H1 (cell line): ENCODE data around the gene LRRFIP1. TPM values are rescaled to one million over a fixed set of nuclear protein-coding genes. Genes with fewer than 3 reads are reported as not detected.

Experiments used
- CTCF ChIA-PET: fragments of 300-600 bp; sonication (Branson Sonifier 250); formaldehyde crosslinking; loops from one replicate; lab custom pipeline; 2021; ENCODE audit not compliant: partially characterized antibody; lab: Charles Lee
- POLR2A ChIA-PET: fragments of 300-600 bp; sonication (Branson Sonifier 250); formaldehyde crosslinking; loops from one replicate; lab custom pipeline; 2021; ENCODE audit warnings: inconsistent platforms; ENCODE audit not compliant: partially characterized antibody; lab: Charles Lee
- DNase-seq, 2 experiments: peaks; one replicate each; pipeline versions ENCODE4 v3.0.0 to v3.0.0-alpha.2; 2010 to 2022; ENCODE audit warnings: low spot score in 2 of 2, low read depth in 1 of 2, mixed read lengths in 1 of 2
- FAIRE-seq: peaks from 2 replicates; lab custom pipeline; 2011; peaks lifted over from hg19 to GRCh38; lab: Jason Lieb, UNC
- H2AFZ ChIP-seq: 2 replicates; pipeline ENCODE4 v1.8.1; 2012; ENCODE audit warnings: low read length, inconsistent platforms
- H2AK5ac ChIP-seq: 2 replicates; pipeline ENCODE4 v1.6.1; 2013; ENCODE audit warnings: low read depth, low read length
- H2BK120ac ChIP-seq: replicated peaks from 2 replicates; pipeline ENCODE3; 2013; ENCODE audit warnings: low read depth, low read length, inconsistent platforms
- H2BK12ac ChIP-seq: 2 replicates; pipeline ENCODE4 v1.6.1; 2013; ENCODE audit warnings: low read depth, low read length
- H2BK15ac ChIP-seq: 2 replicates; pipeline ENCODE4 v1.6.1; 2013; ENCODE audit warnings: low read length
- H2BK20ac ChIP-seq: 2 replicates; pipeline ENCODE4 v1.6.1; 2013; ENCODE audit warnings: low read length
- H2BK5ac ChIP-seq: 2 replicates; pipeline ENCODE4 v1.6.1; 2013; ENCODE audit warnings: low read depth, low read length
- H3K14ac ChIP-seq: 2 replicates; pipeline ENCODE4 v1.6.1; 2013; ENCODE audit warnings: inconsistent platforms; ENCODE audit not compliant: insufficient read length
- H3K18ac ChIP-seq: 2 replicates; pipeline ENCODE4 v1.6.1; 2013; ENCODE audit warnings: low read length; ENCODE audit errors: extremely low read depth
- H3K23ac ChIP-seq: 2 replicates; pipeline ENCODE4 v1.6.1; 2013; ENCODE audit warnings: inconsistent platforms; ENCODE audit not compliant: insufficient read length
- H3K23me2 ChIP-seq: 2 replicates; pipeline ENCODE4 v1.6.1; 2013; ENCODE audit warnings: low read depth, low read length
- H3K27ac ChIP-seq: 2 replicates; pipeline ENCODE4 v1.6.1; 2011; ENCODE audit warnings: low read depth, low read length, inconsistent platforms
- H3K27me3 ChIP-seq, 4 experiments: replicated peaks in 1 of 4; 1 replicate in 1 of 4; 2 replicates in 3 of 4; pipeline versions ENCODE4 v1.6.1 to v1.8.1; 2011 to 2013; ENCODE audit warnings: low read length in 3 of 4, mild to moderate bottlenecking in 3 of 4, inconsistent platforms in 2 of 4, mixed read lengths in 2 of 4, moderate library complexity in 1 of 4; ENCODE audit not compliant: control insufficient read depth in 3 of 4, insufficient read depth in 3 of 4; ENCODE audit errors: extremely low read depth in 1 of 4
- H3K36me3 ChIP-seq, 4 experiments: 2 replicates each; pipeline versions ENCODE4 v1.6.1 to v1.8.1; 2011 to 2013; ENCODE audit warnings: mild to moderate bottlenecking in 4 of 4, low read length in 3 of 4, moderate library complexity in 2 of 4, control low read depth in 1 of 4, inconsistent platforms in 1 of 4; ENCODE audit not compliant: insufficient read depth in 4 of 4, control insufficient read depth in 2 of 4
- H3K4ac ChIP-seq: replicated peaks from 2 replicates; pipeline ENCODE3; 2013; ENCODE audit warnings: low read length, low read depth, mixed read lengths, inconsistent platforms; ENCODE audit not compliant: insufficient read length
- H3K4me1 ChIP-seq, 4 experiments: replicated peaks in 1 of 4; 1 replicate in 1 of 4; 2 replicates in 3 of 4; pipeline versions ENCODE4 v1.6.1 to v1.8.1; 2011 to 2013; ENCODE audit warnings: low read length in 3 of 4, inconsistent platforms in 2 of 4, mixed read lengths in 1 of 4; ENCODE audit not compliant: insufficient read depth in 4 of 4, control insufficient read depth in 3 of 4
- H3K4me2 ChIP-seq, 2 experiments: 2 replicates each; pipeline versions ENCODE4 v1.6.1 to v1.8.1; 2011 to 2013; ENCODE audit warnings: low read depth in 2 of 2, low read length in 2 of 2, control low read depth in 1 of 2, inconsistent platforms in 1 of 2, mild to moderate bottlenecking in 1 of 2; ENCODE audit not compliant: insufficient read depth in 1 of 2
- H3K4me3 ChIP-seq, 4 experiments: fragments of 200-600, 300-600 bp in 1 of 4; sonication (generic), shearing (Covaris generic), sonication (Bioruptor Twin) in 1 of 4; 2 replicates each; pipeline versions ENCODE4 v1.5.1 to v1.8.1; 2011 to 2016; ENCODE audit warnings: low read length in 4 of 4, low read depth in 3 of 4, control low read depth in 2 of 4, inconsistent platforms in 2 of 4, mild to moderate bottlenecking in 2 of 4, mixed read lengths in 1 of 4, moderate library complexity in 1 of 4; ENCODE audit not compliant: insufficient read depth in 2 of 4; ENCODE audit errors: extremely low read depth in 1 of 4
- H3K56ac ChIP-seq: replicated peaks from 2 replicates; pipeline ENCODE3; 2013; ENCODE audit warnings: low read depth, mild to moderate bottlenecking, mixed read lengths, low read length, inconsistent platforms; ENCODE audit not compliant: insufficient read length
- H3K79me1 ChIP-seq: 2 replicates; pipeline ENCODE4 v1.6.1; 2013; ENCODE audit warnings: low read depth, low read length, control low read depth
- H3K79me2 ChIP-seq, 2 experiments: 2 replicates each; pipeline versions ENCODE4 v1.6.1 to v1.8.1; 2012 to 2013; ENCODE audit warnings: low read length in 2 of 2, mild to moderate bottlenecking in 2 of 2, inconsistent platforms in 1 of 2; ENCODE audit not compliant: insufficient read depth in 2 of 2, control insufficient read depth in 1 of 2
- H3K9ac ChIP-seq, 4 experiments: replicated peaks in 1 of 4; 1 replicate in 1 of 4; 2 replicates in 3 of 4; pipeline versions ENCODE4 v1.6.1 to v1.8.1; 2011 to 2013; ENCODE audit warnings: low read depth in 3 of 4, low read length in 3 of 4, control low read depth in 2 of 4, mild to moderate bottlenecking in 2 of 4, moderate library complexity in 2 of 4, inconsistent platforms in 1 of 4; ENCODE audit errors: extremely low read depth in 1 of 4
- H3K9me3 ChIP-seq, 2 experiments: 2 replicates each; pipeline versions ENCODE4 v1.6.1 to v1.8.1; 2012 to 2013; ENCODE audit warnings: mild to moderate bottlenecking in 2 of 2, moderate library complexity in 2 of 2, control low read depth in 1 of 2, inconsistent platforms in 1 of 2, low read depth in 1 of 2, low read length in 1 of 2, mixed read lengths in 1 of 2; ENCODE audit not compliant: insufficient read depth in 2 of 2
- H4K20me1 ChIP-seq, 2 experiments: replicated peaks in 1 of 2; 2 replicates each; pipeline versions ENCODE3 to v1.8.1; 2011 to 2013; ENCODE audit warnings: inconsistent platforms in 2 of 2, low read length in 2 of 2, mild to moderate bottlenecking in 1 of 2; ENCODE audit not compliant: insufficient read depth in 2 of 2, control insufficient read depth in 1 of 2
- H4K5ac ChIP-seq: 2 replicates; pipeline ENCODE4 v1.6.1; 2013; ENCODE audit warnings: low read length, low read depth, mixed read lengths, inconsistent platforms; ENCODE audit not compliant: insufficient read length
- H4K8ac ChIP-seq: 2 replicates; pipeline ENCODE4 v1.8.0; 2013; ENCODE audit warnings: mild to moderate bottlenecking, moderate library complexity, low read length, inconsistent platforms; ENCODE audit not compliant: insufficient read depth; ENCODE audit errors: extremely low read depth
- H4K91ac ChIP-seq: replicated peaks from 2 replicates; pipeline ENCODE3; 2013; ENCODE audit warnings: low read length, mixed read lengths, inconsistent platforms; ENCODE audit not compliant: insufficient read length
- BCL11A ChIP-seq, 2 experiments: IDR thresholded peaks; one replicate each; pipeline ENCODE4 v1.6.1; 2011; ENCODE audit warnings: low read depth in 2 of 2, low read length in 2 of 2, mild to moderate bottlenecking in 2 of 2
- KDM4A ChIP-seq: IDR thresholded peaks from one replicate; pipeline ENCODE4 v1.7.1; 2012; ENCODE audit warnings: low read depth, mild to moderate bottlenecking, moderate library complexity, low read length, inconsistent platforms; ENCODE audit not compliant: severe bottlenecking
- MAFK ChIP-seq: IDR thresholded peaks from 2 replicates; pipeline ENCODE4 v1.6.1; 2012; ENCODE audit warnings: low read depth, mild to moderate bottlenecking, improper control_type of control experiment, low read length
- TAF1 ChIP-seq: IDR thresholded peaks from 2 replicates; pipeline ENCODE4 v1.6.1; 2011; ENCODE audit warnings: mild to moderate bottlenecking, low read depth, low read length
- WGBS, 2 experiments: shearing (Covaris generic) in 1 of 2; methylation state at CpG; one replicate each; pipeline versions ENCODE4 v1.1.6 to v1.1.7; 2013 to 2015; ENCODE audit warnings: low lambda C conversion rate in 2 of 2, mixed read lengths in 2 of 2, inconsistent platforms in 1 of 2, low coverage in 1 of 2, missing lambda C conversion rate in 1 of 2; ENCODE audit not compliant: insufficient replicate concordance in 2 of 2, insufficient coverage in 1 of 2, insufficient read length in 1 of 2; ENCODE audit errors: extremely low coverage in 1 of 2, missing lambda C conversion rate in 1 of 2; 5-methylcytosine and 5-hydroxymethylcytosine counted together
- polyA plus RNA-seq, 7 experiments: library from polyadenylated mRNA; depleted of rRNA in 3 of 7; stranded (reverse) in 5 of 7; unstranded in 2 of 7; fragments of >200 nt in 5 of 7; fragments of 200-250 nt in 2 of 7; gene quantifications; 1 replicate in 5 of 7; 2 replicates in 1 of 7; 4 replicates in 1 of 7; pipeline versions ENCODE4 v1.2.1 to v1.2.3, GENCODE V29; 2011 to 2013; ENCODE audit warnings: missing spikeins in 2 of 7, mixed read lengths in 2 of 7
- total RNA-seq: library from RNA; stranded (reverse); fragmentation: NEBNext Ultra II Directional; extraction: Animal tissue kit (Norgen Biotek cat#: 25700); gene quantifications from 2 replicates; pipeline ENCODE4 v1.2.1, GENCODE V29; 2021

The LRRFIP1 gene
- total and polyA plus RNA-seq, 2 of the 8 experiments (the other 6 are each of a cell fraction or from before 2014, with no cell fraction given): 12.1 to 75.8 TPM

- Histone ChIP-seq H2BK5ac (no peak overlapping the region), H4K20me1 (no peaks in the 10 kb centered on the region), H2BK120ac (no peak overlapping the region), H3K9ac (no peak overlapping the region), H2AK5ac (no peak overlapping the region), H2BK15ac (no peak overlapping the region), H3K4me1 (no peaks in the 10 kb centered on the region), H3K36me3 (peaks cover 0 to 16% (median 9%) of the 10 kb centered on the region in 4 experiments; a peak in 6 of 8 replicates), H4K8ac (no peak overlapping the region), H4K91ac (no peak overlapping the region), H3K27me3 (no peaks in the 10 kb centered on the region), H3K9me3 (peaks cover 15% of the 10 kb centered on the region in 2 experiments), H3K14ac (no peak overlapping the region), H3K18ac (no peak overlapping the region), H3K23me2 (no peaks in the 10 kb centered on the region), H3K23ac (no peak overlapping the region), H2BK12ac (no peak overlapping the region), H3K4me3 (no peak overlapping the region), H3K4ac (no peak overlapping the region), H3K4me2 (no peak overlapping the region), H3K79me2 (no peaks in the 10 kb centered on the region), H2AFZ (no peak overlapping the region), H4K5ac (no peak overlapping the region), H2BK20ac (no peak overlapping the region), H3K56ac (no peak overlapping the region), H3K27ac (no peak overlapping the region), H3K79me1 (no peaks in the 10 kb centered on the region; the same call in 1 of the 2 replicates)
- FAIRE-seq (no peak), DNase-seq (peak in 1 of 2 experiments; percentile 34)
- WGBS, 2 experiments: 89% methylated on average over 7 of the region's 7 CpGs; no CpG with 5 or more reads in 1 of the 2 experiments
- TF ChIP-seq BCL11A (IDR thresholded peaks at IDR 0.05; ENCODE audit: low read depth in 2 of 2, low read length in 2 of 2) (no peak), MAFK (no peak), TAF1 (no peak), KDM4A (no peak)
- ChIA-PET POLR2A (no interaction called here), CTCF (interaction anchor here (0.6 to 1.2 kb wide), 5 partner anchors 8 to 1540 kb away, joined by 3 to 6 read pairs (median 3); no protein-coding TSS in a partner anchor)
Measured at GRCh38 chr2:237782181-237782580, 154.8 kb downstream of the LRRFIP1 start.
